Nephron progenitor cell (in vitro differentiated cells): ENCODE results near the gene TIMP2.

Experiments
- DNase-seq: peaks from one replicate; pipeline ENCODE4 v3.0.0; 2021
- H3K27ac Mint-ChIP-seq: 2 replicates; pipeline ENCODE4 v1.8.0; 2021; ENCODE audit warnings: mild to moderate bottlenecking, moderate library complexity, mixed read lengths
- H3K27me3 Mint-ChIP-seq: 2 replicates; pipeline ENCODE4 v1.8.0; 2021; ENCODE audit warnings: mild to moderate bottlenecking, low read depth, mixed read lengths; ENCODE audit not compliant: poor library complexity
- H3K36me3 Mint-ChIP-seq: 2 replicates; pipeline ENCODE4 v1.8.0; 2021; ENCODE audit warnings: low read depth, mixed read lengths
- H3K4me1 Mint-ChIP-seq: 2 replicates; pipeline ENCODE4 v1.8.0; 2021; ENCODE audit warnings: mixed read lengths
- H3K4me3 Mint-ChIP-seq: 2 replicates; pipeline ENCODE4 v1.8.0; 2021; ENCODE audit warnings: mild to moderate bottlenecking, moderate library complexity, mixed read lengths
- H3K9me3 Mint-ChIP-seq: 2 replicates; pipeline ENCODE4 v1.8.0; 2021; ENCODE audit warnings: mild to moderate bottlenecking, moderate library complexity, mixed read lengths
- TF ChIP-seq, protein P1 (sequence below): fragments of 200-600 bp; sonication (generic); IDR thresholded peaks from 2 replicates; pipeline ENCODE4 v1.5.0; 2021; ENCODE audit warnings: antibody characterized with exemption

Gene TIMP2

DNA sequence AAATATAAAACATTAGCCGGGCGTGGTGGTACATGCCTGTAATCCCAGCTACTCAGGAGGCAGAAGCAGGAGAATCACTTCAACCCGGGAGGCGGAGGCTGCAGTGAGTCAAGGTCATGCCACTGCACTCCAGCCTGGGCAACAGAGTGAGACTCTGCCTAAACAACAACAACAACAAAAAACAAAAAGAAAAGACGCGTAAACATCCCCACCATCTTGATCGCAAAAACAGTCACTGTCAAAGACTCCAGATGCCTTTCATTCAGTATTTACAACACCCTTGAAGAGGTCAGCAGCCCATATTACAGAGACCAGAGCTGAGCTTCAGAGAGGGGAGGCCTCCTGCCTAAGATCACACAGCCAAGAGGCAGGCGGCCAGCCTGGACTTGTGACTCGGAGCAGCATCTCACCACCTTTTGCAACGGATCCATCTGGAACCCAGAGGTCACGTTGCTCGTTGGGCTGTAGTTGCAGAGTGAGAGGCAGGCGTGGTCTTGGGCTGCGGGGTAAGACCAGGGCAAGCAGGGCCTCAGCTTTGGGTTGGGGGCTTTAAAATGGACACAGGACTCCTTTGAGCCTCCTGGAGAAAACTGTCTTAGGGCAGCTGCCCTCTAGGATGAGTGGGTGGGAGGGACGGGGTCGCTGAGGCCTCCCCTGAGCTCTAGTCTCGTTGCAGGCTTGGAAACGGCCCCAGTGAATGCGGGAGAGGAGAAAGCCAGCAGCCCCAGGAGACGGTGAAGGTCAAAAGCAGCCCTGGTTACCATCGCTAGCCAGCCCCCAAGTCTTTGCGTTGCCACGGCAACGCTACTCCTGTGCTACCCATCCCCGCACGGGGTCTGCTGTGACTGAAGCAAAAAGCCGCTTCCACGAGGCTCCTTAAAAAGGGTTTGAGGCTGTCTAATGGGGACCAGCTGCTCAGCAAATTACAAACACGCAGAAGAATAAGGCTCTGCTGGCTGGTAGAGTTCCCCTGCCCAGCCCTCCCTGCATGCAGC lies 28.5 kb upstream of the TIMP2 start:
- TF ChIP-seq, protein P1, sequence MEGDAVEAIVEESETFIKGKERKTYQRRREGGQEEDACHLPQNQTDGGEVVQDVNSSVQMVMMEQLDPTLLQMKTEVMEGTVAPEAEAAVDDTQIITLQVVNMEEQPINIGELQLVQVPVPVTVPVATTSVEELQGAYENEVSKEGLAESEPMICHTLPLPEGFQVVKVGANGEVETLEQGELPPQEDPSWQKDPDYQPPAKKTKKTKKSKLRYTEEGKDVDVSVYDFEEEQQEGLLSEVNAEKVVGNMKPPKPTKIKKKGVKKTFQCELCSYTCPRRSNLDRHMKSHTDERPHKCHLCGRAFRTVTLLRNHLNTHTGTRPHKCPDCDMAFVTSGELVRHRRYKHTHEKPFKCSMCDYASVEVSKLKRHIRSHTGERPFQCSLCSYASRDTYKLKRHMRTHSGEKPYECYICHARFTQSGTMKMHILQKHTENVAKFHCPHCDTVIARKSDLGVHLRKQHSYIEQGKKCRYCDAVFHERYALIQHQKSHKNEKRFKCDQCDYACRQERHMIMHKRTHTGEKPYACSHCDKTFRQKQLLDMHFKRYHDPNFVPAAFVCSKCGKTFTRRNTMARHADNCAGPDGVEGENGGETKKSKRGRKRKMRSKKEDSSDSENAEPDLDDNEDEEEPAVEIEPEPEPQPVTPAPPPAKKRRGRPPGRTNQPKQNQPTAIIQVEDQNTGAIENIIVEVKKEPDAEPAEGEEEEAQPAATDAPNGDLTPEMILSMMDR: no peak
- peaks cover 16% of the 10 kb centered on the region for H3K27me3 Mint-ChIP-seq
- peaks cover 12% of the 10 kb centered on the region for H3K36me3 Mint-ChIP-seq
- H3K4me1 Mint-ChIP-seq: peaks cover 38% of the 10 kb centered on the region
- H3K9me3 Mint-ChIP-seq: peaks cover 23% of the 10 kb centered on the region
- peak overlapping the region; percentile 35 for H3K4me3 Mint-ChIP-seq
- DNase-seq: peak; percentile 49
- H3K27ac Mint-ChIP-seq: no peak overlapping the region

DNA sequence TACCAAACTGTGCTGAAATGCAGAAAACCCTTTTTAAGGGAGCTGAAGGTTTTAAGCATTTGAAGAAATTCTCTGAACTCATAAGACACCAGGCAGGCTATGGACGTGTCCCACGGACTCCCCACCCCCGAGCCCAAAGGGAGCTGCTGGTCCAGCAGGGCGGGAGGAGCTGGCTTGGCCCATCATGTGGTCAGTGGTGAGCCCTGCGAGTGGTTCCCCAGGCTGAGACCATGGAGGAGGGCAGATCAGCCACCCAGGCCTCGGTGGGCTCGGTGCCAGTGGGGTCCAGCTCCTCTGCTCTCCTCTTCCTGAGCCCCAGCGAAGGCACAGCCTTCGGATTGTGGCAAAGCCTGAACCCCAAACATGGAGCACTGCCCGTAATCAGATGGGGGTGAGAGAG lies 27.5 kb upstream of the TIMP2 start:
- peaks cover 23% of the 10 kb centered on the region for H3K9me3 Mint-ChIP-seq
- DNase-seq: no peak
- H3K36me3 Mint-ChIP-seq: peaks cover 12% of the 10 kb centered on the region
- no peak overlapping the region for H3K4me3 Mint-ChIP-seq
- peaks cover 39% of the 10 kb centered on the region for H3K4me1 Mint-ChIP-seq
- peak overlapping the region; percentile 68 for H3K27ac Mint-ChIP-seq
- H3K27me3 Mint-ChIP-seq: peaks cover 16% of the 10 kb centered on the region
- TF ChIP-seq, protein P1: no peak

DNA sequence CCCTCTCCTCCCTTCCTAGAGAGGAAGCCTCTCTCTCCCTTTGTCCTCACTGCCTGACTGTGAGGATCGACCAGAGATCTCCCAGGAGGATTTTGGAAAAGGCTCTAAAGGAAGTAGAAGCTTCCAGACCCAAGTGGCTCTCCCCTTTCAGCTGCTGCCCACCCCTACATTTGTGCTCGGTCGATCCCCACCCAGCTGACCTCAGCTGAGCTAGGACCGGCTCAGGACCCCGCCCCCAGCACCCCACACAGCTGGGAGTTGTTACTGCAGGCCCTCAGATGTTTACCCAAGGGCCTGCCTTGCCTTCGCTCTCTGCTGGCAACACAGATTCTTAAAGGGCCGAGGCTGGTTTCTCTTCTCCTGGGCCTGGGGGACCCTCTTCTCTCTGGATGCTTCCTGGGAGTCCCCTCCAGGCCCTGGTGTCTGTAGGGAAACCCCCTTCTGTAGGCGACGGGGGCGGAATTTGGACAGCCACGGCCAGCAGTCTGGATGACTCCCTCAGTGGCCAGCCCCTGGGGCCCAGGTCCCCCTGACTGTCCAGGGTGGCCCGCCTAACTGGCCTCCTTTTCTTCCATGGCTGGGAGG lies 26.9 kb upstream of the TIMP2 start:
- Mint-ChIP-seq H3K4me3 (no peak overlapping the region), H3K36me3 (peaks cover 12% of the 10 kb centered on the region), H3K27me3 (peaks cover 15% of the 10 kb centered on the region), H3K27ac (peak overlapping the region; percentile 68), H3K4me1 (peaks cover 46% of the 10 kb centered on the region), H3K9me3 (peaks cover 23% of the 10 kb centered on the region)
- TF ChIP-seq, protein P1: no peak
- no peak for DNase-seq

DNA sequence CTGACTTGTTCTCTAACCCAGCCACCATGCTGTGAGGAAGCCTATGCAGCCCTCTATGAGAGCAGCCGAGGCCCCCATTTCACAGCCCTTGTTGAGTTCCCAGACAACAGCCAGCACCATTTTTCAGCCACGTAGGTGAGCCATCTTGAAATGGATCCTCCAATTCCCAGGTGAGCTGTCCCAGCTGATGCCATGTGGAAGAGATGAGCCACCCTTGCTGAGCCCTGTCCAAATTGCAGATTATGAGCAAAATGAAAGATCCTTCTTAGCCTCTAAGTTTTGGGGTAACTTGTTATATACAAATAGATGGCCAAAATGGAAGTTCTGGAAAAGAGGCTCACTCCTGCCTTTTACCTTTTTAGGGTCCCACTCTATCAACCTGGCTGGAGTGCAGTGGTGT lies 25.7 kb upstream of the TIMP2 start:
- no peak overlapping the region for H3K4me3 Mint-ChIP-seq
- H3K9me3 Mint-ChIP-seq: peaks cover 23% of the 10 kb centered on the region
- peaks cover 10% of the 10 kb centered on the region for H3K27me3 Mint-ChIP-seq
- no peak overlapping the region for H3K27ac Mint-ChIP-seq
- DNase-seq: no peak
- H3K4me1 Mint-ChIP-seq: peaks cover 52% of the 10 kb centered on the region
- TF ChIP-seq, protein P1: no peak
- peaks cover 12% of the 10 kb centered on the region for H3K36me3 Mint-ChIP-seq

DNA sequence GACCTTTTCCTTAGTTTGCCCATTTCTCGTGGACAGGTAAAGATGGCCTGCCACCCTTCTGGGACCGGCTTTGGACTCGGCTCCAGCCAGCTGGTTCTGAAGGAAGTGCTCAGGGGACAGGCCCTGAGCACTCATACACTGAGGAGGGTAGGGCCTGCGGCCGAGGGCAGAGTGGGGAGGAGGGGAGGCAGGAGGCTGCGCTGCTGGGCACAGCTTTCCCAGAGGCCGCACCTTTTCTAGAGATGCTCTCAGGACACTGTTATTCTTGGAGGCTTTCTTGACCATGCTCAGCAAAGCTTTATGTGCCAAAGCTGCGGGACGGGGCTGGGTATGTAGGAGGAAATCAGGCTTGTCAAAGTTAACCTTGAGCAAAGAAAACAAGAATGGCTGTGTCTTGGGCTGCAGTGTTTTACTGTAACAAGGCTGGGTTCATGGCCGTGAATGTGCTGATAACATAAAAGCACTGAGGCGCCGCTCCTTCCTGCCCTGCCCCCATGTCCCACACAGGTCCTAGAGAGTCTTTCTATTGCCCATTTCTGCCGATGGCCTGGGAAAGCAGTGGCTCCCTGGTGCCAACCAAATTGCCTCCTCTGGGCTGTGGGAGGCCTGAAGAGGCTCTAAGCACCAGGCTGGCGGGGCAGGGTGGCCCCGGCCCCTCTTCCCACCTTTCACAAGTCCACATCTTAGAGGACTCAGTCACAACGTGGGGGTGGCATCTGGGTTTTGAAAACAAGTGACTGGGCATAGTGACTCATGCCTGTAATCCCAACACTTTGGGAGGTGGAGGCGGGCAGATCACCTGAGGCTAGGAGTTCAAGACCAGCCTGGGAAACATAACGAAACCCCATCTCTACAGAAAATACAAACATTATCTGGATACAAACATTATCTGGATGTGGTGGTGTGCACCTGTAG lies 22.3 kb upstream of the TIMP2 start:
- no peak overlapping the region for H3K4me3 Mint-ChIP-seq
- TF ChIP-seq, protein P1: no peak
- H3K27me3 Mint-ChIP-seq: peaks cover 21% of the 10 kb centered on the region
- H3K27ac Mint-ChIP-seq: no peak overlapping the region
- H3K36me3 Mint-ChIP-seq: peaks cover 12% of the 10 kb centered on the region
- H3K9me3 Mint-ChIP-seq: peaks cover 23% of the 10 kb centered on the region
- peaks cover 40% of the 10 kb centered on the region for H3K4me1 Mint-ChIP-seq
- DNase-seq: no peak
